GM21737 (cell line): ENCODE data around the gene ZNF555.
"Not testable (repeated sequence)": the region's sequence is repeated elsewhere in the genome, so short reads cannot be mapped to it uniquely, and the experiment has no call there.

Experiments
- ATAC-seq: cut with Tn5 transposase; IDR thresholded peaks from one replicate; pipeline ENCODE4 v1.9.1; 2021; ENCODE audit warnings: mild to moderate bottlenecking, moderate library complexity; ENCODE audit not compliant: unreplicated experiment

Gene ZNF555

GRCh38 chr19:2806736-2807378, 34.4 kb upstream of the ZNF555 start:
- ATAC-seq, result no peak

GRCh38 chr19:2807379-2808128, 33.7 kb upstream of the ZNF555 start:
- no peak for ATAC-seq

DNA sequence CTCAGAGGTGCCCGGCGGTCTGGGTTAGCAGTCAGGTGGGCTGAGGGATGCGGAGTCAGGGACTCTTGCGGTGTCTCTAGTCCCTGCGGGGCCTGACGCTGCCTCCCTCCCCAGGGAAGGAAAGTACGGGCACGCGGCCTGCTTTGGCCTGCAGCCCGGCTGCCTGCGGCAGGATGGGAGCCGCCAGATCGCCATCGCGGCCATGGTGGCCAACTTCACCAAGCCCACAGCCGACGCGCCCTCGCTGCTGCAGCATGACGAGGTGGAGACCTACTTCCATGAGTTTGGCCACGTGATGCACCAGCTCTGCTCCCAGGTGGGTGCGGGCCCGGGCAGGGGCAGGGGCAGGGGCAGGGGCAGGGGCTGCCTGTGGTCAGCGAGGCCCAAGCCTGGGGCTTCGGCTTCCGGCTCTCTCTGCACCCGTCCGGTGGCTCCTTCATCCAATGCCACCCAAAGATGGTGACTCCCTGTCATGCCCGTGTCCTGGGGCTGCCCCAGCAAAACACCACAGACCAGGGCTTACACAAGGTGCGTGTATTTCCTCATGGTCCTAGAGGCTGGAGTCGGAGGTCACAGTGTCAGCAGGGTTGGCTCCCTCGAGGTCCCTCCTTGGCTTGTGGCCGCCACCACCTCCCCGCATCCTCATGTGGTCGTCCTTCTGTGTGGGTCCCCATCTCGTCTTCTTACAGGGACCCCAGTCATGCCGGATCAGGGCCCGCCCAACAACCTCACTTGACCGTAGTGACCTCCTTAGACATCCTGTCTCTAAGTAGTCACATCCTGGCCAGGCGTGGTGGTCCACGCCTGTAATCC, 32.9 kb upstream of the ZNF555 start:
- no peak for ATAC-seq

- ATAC-seq, result no peak
These were observed 31.7 kb upstream of the ZNF555 start for GRCh38 chr19:2809387-2810140.

GRCh38 chr19:2810141-2811091, 30.9 kb upstream of the ZNF555 start:
- ATAC-seq, result no peak

DNA sequence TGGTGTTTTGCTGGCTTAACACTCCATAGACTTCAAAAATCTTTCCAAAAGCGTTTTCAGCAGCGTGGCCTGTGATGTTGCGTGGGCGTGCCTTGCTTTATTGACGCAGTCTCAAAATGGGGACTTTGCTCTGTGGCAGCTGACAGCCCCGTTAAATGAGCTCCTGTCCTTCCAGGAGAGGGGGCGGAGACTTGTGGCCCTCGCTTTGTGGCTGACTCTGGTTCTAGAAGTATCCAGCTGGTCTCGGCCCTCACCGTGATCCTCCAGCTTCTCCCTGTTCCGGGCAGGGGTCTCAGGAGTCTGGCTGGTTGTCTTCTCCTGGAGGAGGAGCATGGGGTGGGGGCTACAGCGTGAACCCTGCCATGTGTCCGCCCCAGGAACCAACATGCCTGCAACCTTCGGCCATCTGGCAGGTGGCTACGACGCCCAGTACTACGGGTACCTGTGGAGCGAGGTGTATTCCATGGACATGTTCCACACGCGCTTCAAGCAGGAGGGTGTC, 30.0 kb upstream of the ZNF555 start:
- no peak for ATAC-seq

- no peak for ATAC-seq
These were observed 29.4 kb upstream of the ZNF555 start for GRCh38 chr19:2811735-2812413.

GRCh38 chr19:2812414-2813234, 28.7 kb upstream of the ZNF555 start:
- ATAC-seq, result no peak

- no peak for ATAC-seq
These were observed 27.8 kb upstream of the ZNF555 start for GRCh38 chr19:2813235-2814160.

- ATAC-seq, result no peak
These were observed 26.8 kb upstream of the ZNF555 start for GRCh38 chr19:2814426-2814825.

DNA sequence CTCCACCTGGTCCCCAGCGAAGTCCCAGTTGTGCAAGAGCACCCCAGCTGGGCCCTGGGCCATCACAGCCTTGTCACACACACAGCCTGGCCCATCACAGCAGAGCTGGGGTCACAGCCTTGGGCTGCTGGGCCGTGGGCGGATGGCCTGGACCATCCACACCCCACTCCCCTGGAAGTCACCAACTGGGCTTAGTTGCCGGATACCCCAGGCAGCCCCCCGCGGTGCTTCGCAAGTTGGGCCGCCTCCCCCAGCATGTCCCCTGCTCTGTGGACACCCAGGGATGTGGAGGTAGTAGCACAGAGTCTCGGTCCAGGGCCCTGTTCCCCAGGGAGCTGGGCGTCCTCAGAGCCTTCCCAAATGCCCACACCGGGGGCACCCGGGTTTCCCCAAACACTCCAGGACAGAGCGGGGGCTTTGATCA, 26.1 kb upstream of the ZNF555 start:
- ATAC-seq, result no peak

GRCh38 chr19:2815923-2816322, 25.4 kb upstream of the ZNF555 start:
- ATAC-seq, result no peak

DNA sequence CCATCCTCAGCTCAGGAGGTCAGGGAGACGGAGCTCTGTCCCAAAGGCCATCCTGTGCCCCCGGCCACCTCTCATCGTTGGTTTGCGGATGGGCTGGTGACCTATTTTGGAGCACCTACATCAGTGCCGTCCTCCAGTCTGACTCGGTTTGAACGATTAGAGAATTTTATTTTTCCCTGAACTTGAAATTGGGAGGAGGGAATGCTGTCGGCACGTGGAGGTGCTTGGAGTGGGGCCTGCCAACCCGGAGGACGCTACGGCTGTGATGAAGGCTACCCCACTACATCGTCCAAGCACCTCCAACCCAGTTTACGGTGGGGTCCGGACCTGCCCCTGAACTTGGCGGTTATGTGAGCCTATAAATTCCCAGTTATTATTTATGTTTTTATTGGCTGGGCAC, 24.6 kb upstream of the ZNF555 start:
- no peak for ATAC-seq

GRCh38 chr19:2817237-2817829, 23.9 kb upstream of the ZNF555 start:
- not testable (repeated sequence) for ATAC-seq

DNA sequence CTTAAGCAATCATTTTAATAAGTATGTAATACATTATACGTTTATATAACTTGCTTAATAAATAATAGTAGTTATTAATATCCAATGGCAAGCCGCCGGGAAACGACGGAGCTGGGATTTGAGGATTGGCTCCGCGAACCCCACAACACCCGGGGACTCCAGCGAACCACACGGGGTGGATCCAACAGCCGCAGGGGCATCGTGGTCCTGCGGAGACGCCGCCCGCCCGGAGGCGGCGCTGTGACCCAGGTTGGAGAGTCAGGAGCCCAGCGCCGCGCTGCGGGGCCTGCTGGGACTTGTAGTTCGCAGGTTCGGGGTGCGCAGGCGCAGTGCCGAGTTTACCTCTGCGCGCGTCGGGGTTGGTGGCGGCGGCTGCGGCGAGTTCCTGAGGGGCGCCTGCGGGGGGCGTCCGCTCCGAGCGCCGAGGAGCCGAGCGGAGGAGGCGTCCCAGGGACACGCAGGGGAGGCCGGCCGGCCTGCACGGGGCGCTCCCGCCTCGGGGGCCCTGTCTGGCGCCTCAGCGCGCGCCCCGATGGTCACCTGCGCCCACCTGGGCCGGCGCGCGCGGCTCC, 21.6 kb upstream of the ZNF555 start, which contains the start of gene ZNF554:
ZNF554 (plus strand) TSS at position 329 of the 572 bp plus-strand sequence; CDS start at position 533, 204 bp downstream.
- ATAC-seq, result peak; percentile 77

GRCh38 chr19:2820112-2820702, 21.1 kb upstream of the ZNF555 start:
- ATAC-seq, result peak; percentile 28
